ENCODE results near the gene NTN4.
"Not testable (repeated sequence)": the region's sequence is repeated elsewhere in the genome, so short reads cannot be mapped to it uniquely, and the experiment has no call there.

NTN4 gene

GRCh38 chr12:95815632-95816212, 25.2 kb upstream of the NTN4 start:
- no peaks in the 10 kb centered on the region for H3K9me3 ChIP-seq (ENCODE audit: control insufficient read depth in 1 of 2, low read length in 2 of 2)
- H3K4me1 ChIP-seq (ENCODE audit: control insufficient read depth in 1 of 2, insufficient read depth in 2 of 2, low read length in 2 of 2): no peaks in the 10 kb centered on the region
- H3K4me3 ChIP-seq (ENCODE audit: low read depth in 1 of 2, low read length in 2 of 2): no peak overlapping the region
- H3K27me3 ChIP-seq (ENCODE audit: control insufficient read depth in 1 of 2, insufficient read depth in 2 of 2, low read length in 2 of 2): no peaks in the 10 kb centered on the region
- no peak overlapping the region for H3K27ac ChIP-seq (ENCODE audit: low read depth, low read length)
- H3K9ac ChIP-seq (ENCODE audit: low read depth in 1 of 2, low read length in 2 of 2): no peak overlapping the region
- no peaks in the 10 kb centered on the region for H3K36me3 ChIP-seq (ENCODE audit: control insufficient read depth in 1 of 2, insufficient read depth in 2 of 2, low read length in 2 of 2)

GRCh38 chr12:95812155-95812554, 21.6 kb upstream of the NTN4 start:
- H3K4me1 ChIP-seq (ENCODE audit: control insufficient read depth in 1 of 2, insufficient read depth in 2 of 2, low read length in 2 of 2): not testable (repeated sequence)

DNA sequence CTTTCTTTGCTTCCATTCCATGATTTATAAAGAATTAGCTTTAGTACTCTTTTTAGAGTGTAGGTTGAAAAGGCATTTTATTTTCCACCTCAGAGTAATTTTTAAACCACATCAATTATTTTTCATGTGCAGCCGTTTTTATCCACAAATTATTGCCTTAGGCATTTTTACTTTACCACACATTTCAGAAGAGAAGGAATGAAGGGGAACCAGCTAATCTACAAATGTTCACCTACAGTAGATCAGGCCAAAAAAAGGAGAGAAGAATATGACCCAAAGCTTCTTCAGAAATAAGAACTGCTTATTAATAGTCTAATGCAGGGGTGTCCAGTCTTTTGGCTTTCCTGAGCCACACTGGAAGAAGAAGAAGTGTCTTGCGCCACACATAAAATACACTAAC, 19.8 kb upstream of the NTN4 start:
- H3K9ac ChIP-seq (ENCODE audit: low read depth in 1 of 2, low read length in 2 of 2): no peak overlapping the region
- H3K27ac ChIP-seq (ENCODE audit: low read depth, low read length): no peak overlapping the region
- H3K4me1 ChIP-seq (ENCODE audit: control insufficient read depth in 1 of 2, insufficient read depth in 2 of 2, low read length in 2 of 2): peaks cover 0 to 3% of the 10 kb centered on the region in 2 donors
- H3K9me3 ChIP-seq (ENCODE audit: control insufficient read depth in 1 of 2, low read length in 2 of 2): no peaks in the 10 kb centered on the region
- H3K27me3 ChIP-seq (ENCODE audit: control insufficient read depth in 1 of 2, insufficient read depth in 2 of 2, low read length in 2 of 2): no peaks in the 10 kb centered on the region
- H3K36me3 ChIP-seq (ENCODE audit: control insufficient read depth in 1 of 2, insufficient read depth in 2 of 2, low read length in 2 of 2): no peaks in the 10 kb centered on the region
- H3K4me3 ChIP-seq (ENCODE audit: low read depth in 1 of 2, low read length in 2 of 2): no peak overlapping the region

More at GRCh38 chr12:95812155-95812554, 21.6 kb upstream of the NTN4 start:
- not testable (repeated sequence) for H3K36me3 ChIP-seq (ENCODE audit: control insufficient read depth in 1 of 2, insufficient read depth in 2 of 2, low read length in 2 of 2); H3K27ac ChIP-seq (ENCODE audit: low read depth, low read length); H3K27me3 ChIP-seq (ENCODE audit: control insufficient read depth in 1 of 2, insufficient read depth in 2 of 2, low read length in 2 of 2); H3K4me3 ChIP-seq (ENCODE audit: low read depth in 1 of 2, low read length in 2 of 2); H3K9ac ChIP-seq (ENCODE audit: low read depth in 1 of 2, low read length in 2 of 2); H3K9me3 ChIP-seq (ENCODE audit: control insufficient read depth in 1 of 2, low read length in 2 of 2)

- Histone ChIP-seq H3K36me3 (ENCODE audit: control insufficient read depth in 1 of 2, insufficient read depth in 2 of 2, low read length in 2 of 2) (no peaks in the 10 kb centered on the region), H3K9ac (ENCODE audit: low read depth in 1 of 2, low read length in 2 of 2) (no peak overlapping the region), H3K9me3 (ENCODE audit: control insufficient read depth in 1 of 2, low read length in 2 of 2) (no peaks in the 10 kb centered on the region), H3K4me1 (ENCODE audit: control insufficient read depth in 1 of 2, insufficient read depth in 2 of 2, low read length in 2 of 2) (peaks cover 0 to 5% of the 10 kb centered on the region in 2 donors), H3K27ac (ENCODE audit: low read depth, low read length) (no peak overlapping the region), H3K27me3 (ENCODE audit: control insufficient read depth in 1 of 2, insufficient read depth in 2 of 2, low read length in 2 of 2) (no peaks in the 10 kb centered on the region), H3K4me3 (ENCODE audit: low read depth in 1 of 2, low read length in 2 of 2) (no peak overlapping the region)
These were observed 18.6 kb upstream of the NTN4 start for GRCh38 chr12:95809000-95809680.

GRCh38 chr12:95808146-95808545, 17.6 kb upstream of the NTN4 start:
- no peak overlapping the region for H3K9ac ChIP-seq (ENCODE audit: low read depth in 1 of 2, low read length in 2 of 2)
- no peaks in the 10 kb centered on the region for H3K27me3 ChIP-seq (ENCODE audit: control insufficient read depth in 1 of 2, insufficient read depth in 2 of 2, low read length in 2 of 2)
- H3K27ac ChIP-seq (ENCODE audit: low read depth, low read length): no peak overlapping the region
- H3K36me3 ChIP-seq (ENCODE audit: control insufficient read depth in 1 of 2, insufficient read depth in 2 of 2, low read length in 2 of 2): no peaks in the 10 kb centered on the region
- H3K9me3 ChIP-seq (ENCODE audit: control insufficient read depth in 1 of 2, low read length in 2 of 2): no peaks in the 10 kb centered on the region
- H3K4me3 ChIP-seq (ENCODE audit: low read depth in 1 of 2, low read length in 2 of 2): no peak overlapping the region
- H3K4me1 ChIP-seq (ENCODE audit: control insufficient read depth in 1 of 2, insufficient read depth in 2 of 2, low read length in 2 of 2): peaks cover 2 to 5% of the 10 kb centered on the region in 2 donors

DNA sequence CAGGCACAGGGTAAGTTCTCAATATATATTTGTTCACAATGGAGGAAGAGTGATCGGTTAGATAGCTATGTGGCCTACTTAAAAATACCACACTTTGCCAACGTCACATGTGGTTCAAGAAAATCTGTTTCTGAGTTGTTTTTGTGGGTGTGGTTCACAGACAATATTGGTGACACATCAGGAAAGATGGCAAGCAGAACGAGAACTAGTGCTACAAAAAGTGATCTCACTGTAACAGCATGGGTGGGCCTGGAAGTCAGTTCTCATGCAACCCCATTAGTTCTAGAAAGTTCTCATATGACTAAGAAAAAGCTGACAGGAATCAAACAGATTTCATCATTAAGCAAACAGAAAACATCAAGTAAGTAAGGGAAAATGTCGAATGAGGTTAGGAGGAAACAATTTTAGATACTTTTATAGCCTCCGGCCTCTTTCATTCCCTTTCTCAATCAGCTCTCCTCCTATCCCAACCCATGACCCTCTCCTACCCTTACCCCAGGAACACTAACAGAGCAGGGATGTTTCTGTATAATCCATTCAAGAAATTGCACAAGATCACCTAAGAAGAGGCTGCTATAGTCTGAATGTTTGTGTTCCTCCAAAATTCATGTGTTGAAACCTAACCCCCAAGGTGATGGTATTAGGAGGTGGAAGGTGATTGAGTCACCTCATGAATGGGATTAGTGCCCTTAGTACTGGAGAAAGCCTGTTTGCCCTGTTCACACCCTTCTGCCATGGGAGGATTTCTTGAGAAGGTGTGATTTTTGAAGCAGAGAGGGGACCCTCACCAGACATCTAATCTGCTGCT, 15.5 kb upstream of the NTN4 start:
- H3K36me3 ChIP-seq (ENCODE audit: control insufficient read depth in 1 of 2, insufficient read depth in 2 of 2, low read length in 2 of 2): no peaks in the 10 kb centered on the region
- H3K4me1 ChIP-seq (ENCODE audit: control insufficient read depth in 1 of 2, insufficient read depth in 2 of 2, low read length in 2 of 2): peaks cover 11 to 19% of the 10 kb centered on the region in 2 donors
- no peak overlapping the region for H3K9ac ChIP-seq (ENCODE audit: low read depth in 1 of 2, low read length in 2 of 2)
- H3K9me3 ChIP-seq (ENCODE audit: control insufficient read depth in 1 of 2, low read length in 2 of 2): no peaks in the 10 kb centered on the region
- H3K27ac ChIP-seq (ENCODE audit: low read depth, low read length): no peak overlapping the region
- H3K4me3 ChIP-seq (ENCODE audit: low read depth in 1 of 2, low read length in 2 of 2): no peak overlapping the region
- no peaks in the 10 kb centered on the region for H3K27me3 ChIP-seq (ENCODE audit: control insufficient read depth in 1 of 2, insufficient read depth in 2 of 2, low read length in 2 of 2)

DNA sequence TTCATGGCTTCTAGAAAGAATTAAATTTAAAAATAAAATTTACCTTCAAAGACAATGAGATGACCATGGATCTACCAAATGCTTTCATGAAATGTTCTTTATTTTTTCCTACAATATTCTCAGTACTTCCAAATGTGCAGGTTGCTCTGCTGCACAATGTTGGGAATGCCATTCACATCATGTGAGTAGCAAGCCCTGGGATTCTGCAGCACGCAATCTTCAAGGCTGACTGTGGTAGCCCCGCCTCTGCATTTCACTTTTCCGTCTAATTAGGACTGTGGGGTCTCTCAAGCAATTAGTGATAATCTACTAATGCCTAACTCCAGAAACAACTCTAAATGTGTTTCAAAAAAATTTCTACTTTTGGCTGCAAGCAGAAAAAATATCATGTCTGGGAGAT, 13.7 kb upstream of the NTN4 start:
- H3K9ac ChIP-seq (ENCODE audit: low read depth in 1 of 2, low read length in 2 of 2): no peak overlapping the region
- H3K27me3 ChIP-seq (ENCODE audit: control insufficient read depth in 1 of 2, insufficient read depth in 2 of 2, low read length in 2 of 2): no peaks in the 10 kb centered on the region
- no peaks in the 10 kb centered on the region for H3K36me3 ChIP-seq (ENCODE audit: control insufficient read depth in 1 of 2, insufficient read depth in 2 of 2, low read length in 2 of 2)
- H3K4me3 ChIP-seq (ENCODE audit: low read depth in 1 of 2, low read length in 2 of 2): no peak overlapping the region
- H3K4me1 ChIP-seq (ENCODE audit: control insufficient read depth in 1 of 2, insufficient read depth in 2 of 2, low read length in 2 of 2): peaks cover 11 to 19% of the 10 kb centered on the region in 2 donors
- H3K9me3 ChIP-seq (ENCODE audit: control insufficient read depth in 1 of 2, low read length in 2 of 2): no peaks in the 10 kb centered on the region
- H3K27ac ChIP-seq (ENCODE audit: low read depth, low read length): no peak overlapping the region

DNA sequence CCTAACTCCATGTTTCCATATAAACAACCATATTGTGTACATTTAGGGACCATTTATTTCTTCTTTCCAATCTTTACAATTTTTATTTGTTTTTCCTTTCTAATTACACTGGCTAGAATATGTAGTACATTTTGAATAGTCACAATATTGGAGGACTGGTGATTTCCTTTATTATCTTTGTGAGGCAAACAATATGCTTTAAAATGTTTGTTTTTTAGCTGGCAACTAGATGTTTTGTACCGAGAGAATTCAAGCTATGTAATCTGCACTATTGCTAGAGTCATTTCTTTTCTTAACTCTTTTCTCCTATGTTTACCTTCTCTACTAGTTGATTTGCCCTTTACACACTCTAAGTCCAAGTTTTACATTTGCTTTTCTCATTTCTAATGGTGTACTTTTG, 13.3 kb upstream of the NTN4 start:
- no peak overlapping the region for H3K9ac ChIP-seq (ENCODE audit: low read depth in 1 of 2, low read length in 2 of 2)
- no peak overlapping the region for H3K27ac ChIP-seq (ENCODE audit: low read depth, low read length)
- no peaks in the 10 kb centered on the region for H3K27me3 ChIP-seq (ENCODE audit: control insufficient read depth in 1 of 2, insufficient read depth in 2 of 2, low read length in 2 of 2)
- no peaks in the 10 kb centered on the region for H3K36me3 ChIP-seq (ENCODE audit: control insufficient read depth in 1 of 2, insufficient read depth in 2 of 2, low read length in 2 of 2)
- peaks cover 11 to 19% of the 10 kb centered on the region in 2 donors for H3K4me1 ChIP-seq (ENCODE audit: control insufficient read depth in 1 of 2, insufficient read depth in 2 of 2, low read length in 2 of 2)
- no peaks in the 10 kb centered on the region for H3K9me3 ChIP-seq (ENCODE audit: control insufficient read depth in 1 of 2, low read length in 2 of 2)
- no peak overlapping the region for H3K4me3 ChIP-seq (ENCODE audit: low read depth in 1 of 2, low read length in 2 of 2)

- Histone ChIP-seq H3K27me3 (ENCODE audit: control insufficient read depth in 1 of 2, insufficient read depth in 2 of 2, low read length in 2 of 2) (no peaks in the 10 kb centered on the region), H3K9me3 (ENCODE audit: control insufficient read depth in 1 of 2, low read length in 2 of 2) (no peaks in the 10 kb centered on the region), H3K36me3 (ENCODE audit: control insufficient read depth in 1 of 2, insufficient read depth in 2 of 2, low read length in 2 of 2) (no peaks in the 10 kb centered on the region), H3K27ac (ENCODE audit: low read depth, low read length) (no peak overlapping the region), H3K4me1 (ENCODE audit: control insufficient read depth in 1 of 2, insufficient read depth in 2 of 2, low read length in 2 of 2) (peaks cover 11 to 19% of the 10 kb centered on the region in 2 donors), H3K9ac (ENCODE audit: low read depth in 1 of 2, low read length in 2 of 2) (no peak overlapping the region), H3K4me3 (ENCODE audit: low read depth in 1 of 2, low read length in 2 of 2) (peak overlapping the region in 1 of 2 donors; percentile 0)
These were observed 12.1 kb upstream of the NTN4 start for GRCh38 chr12:95802482-95803270.

GRCh38 chr12:95796982-95797289, 6.4 kb upstream of the NTN4 start:
- no peak overlapping the region for H3K9ac ChIP-seq (ENCODE audit: low read depth in 1 of 2, low read length in 2 of 2)
- no peak overlapping the region for H3K4me3 ChIP-seq (ENCODE audit: low read depth in 1 of 2, low read length in 2 of 2)
- H3K27me3 ChIP-seq (ENCODE audit: control insufficient read depth in 1 of 2, insufficient read depth in 2 of 2, low read length in 2 of 2): no peaks in the 10 kb centered on the region
- no peaks in the 10 kb centered on the region for H3K36me3 ChIP-seq (ENCODE audit: control insufficient read depth in 1 of 2, insufficient read depth in 2 of 2, low read length in 2 of 2)
- peaks cover 0 to 6% of the 10 kb centered on the region in 2 donors for H3K4me1 ChIP-seq (ENCODE audit: control insufficient read depth in 1 of 2, insufficient read depth in 2 of 2, low read length in 2 of 2)
- no peaks in the 10 kb centered on the region for H3K9me3 ChIP-seq (ENCODE audit: control insufficient read depth in 1 of 2, low read length in 2 of 2)
- no peak overlapping the region for H3K27ac ChIP-seq (ENCODE audit: low read depth, low read length)

All from duodenal mucosa (tissue), 2 donors.